GM19468 (cell line): ENCODE measurements around the gene SYT1.
A peak's percentile ranks its signal among the peaks of the same experiment; 100 is the strongest.
"Not testable (repeated sequence)": the region's sequence is repeated elsewhere in the genome, so short reads cannot be mapped to it uniquely, and the experiment has no call there.

Source experiments
- ATAC-seq: cut with Tn5 transposase; IDR thresholded peaks from one replicate; pipeline ENCODE4 v1.9.1; 2021; ENCODE audit warnings: mild to moderate bottlenecking, moderate library complexity, moderate number of reproducible peaks; ENCODE audit not compliant: unreplicated experiment; ENCODE audit errors: extremely low read depth

Gene SYT1

DNA sequence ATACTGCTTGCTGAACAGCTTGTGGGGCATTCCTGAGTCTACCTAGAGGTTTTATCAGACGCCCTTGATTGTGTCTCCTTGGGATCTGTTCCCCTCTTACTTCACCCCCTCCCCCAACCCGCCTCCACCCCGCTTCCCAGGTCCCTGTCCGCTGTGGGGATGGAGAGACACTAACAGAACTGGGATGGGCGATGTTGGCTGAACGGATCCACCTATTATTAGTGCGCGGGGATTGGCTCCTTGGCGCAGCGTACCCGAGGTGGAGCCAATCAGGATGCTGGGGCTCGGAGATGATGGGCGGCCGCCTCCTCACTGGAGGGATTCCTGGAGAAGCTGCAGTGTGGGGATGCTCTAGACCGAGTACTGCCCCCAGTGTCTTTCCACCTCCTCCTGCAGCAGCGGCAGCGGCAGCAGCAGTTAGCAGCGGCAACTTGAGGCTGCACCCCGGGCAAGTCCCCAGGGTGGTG lies at the start of gene SYT1:
Gene SYT1 (plus strand): TSS at position 372 of the 467 bp plus-strand sequence.
- ATAC-seq, result no peak

- no peak for ATAC-seq
Observed at GRCh38 chr12:78818487-78818886, 46.1 kb upstream of the SYT1 start.

DNA sequence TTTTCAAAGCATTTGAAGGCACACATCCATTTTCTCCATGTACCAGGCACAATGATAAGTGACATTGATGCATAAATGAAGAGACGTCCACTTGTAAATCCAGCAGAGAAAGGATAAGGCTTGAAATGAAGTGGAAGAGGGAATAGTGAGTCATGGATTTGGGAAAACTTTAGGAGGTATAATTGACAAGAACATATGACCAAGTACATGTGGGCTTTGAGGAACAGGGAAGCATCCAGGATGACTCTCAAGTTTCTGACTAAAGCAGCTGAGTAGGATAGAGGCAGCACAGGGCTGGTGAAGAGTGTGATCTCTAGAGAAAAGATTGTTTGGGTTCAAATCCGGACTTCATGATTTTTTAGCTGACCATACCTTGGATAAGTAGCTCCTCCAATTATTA lies 43.6 kb upstream of the SYT1 start:
- no peak for ATAC-seq

- ATAC-seq, result no peak
Observed at GRCh38 chr12:78824918-78825317, 39.7 kb upstream of the SYT1 start.

- ATAC-seq, result no peak
Observed at GRCh38 chr12:78829690-78830089, 34.9 kb upstream of the SYT1 start.

DNA sequence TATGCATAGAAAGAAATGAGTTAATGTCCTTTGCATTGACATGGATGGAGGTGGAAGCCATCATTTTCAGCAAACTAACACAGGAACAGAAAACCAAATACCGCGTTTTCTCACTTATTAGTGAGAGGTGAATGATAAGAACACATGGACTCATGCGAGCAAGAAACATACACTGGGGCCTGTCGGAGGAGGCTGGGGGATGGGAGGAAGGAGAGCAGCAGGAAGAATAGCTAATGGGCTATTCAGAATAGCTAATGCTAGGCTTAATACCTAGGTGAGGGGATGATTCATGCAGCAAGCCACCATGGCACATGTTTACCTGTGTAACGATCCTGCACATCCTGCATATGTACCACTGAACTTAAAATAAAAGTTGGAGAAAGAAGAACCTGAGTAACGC lies 29.1 kb upstream of the SYT1 start:
- ATAC-seq, result no peak

DNA sequence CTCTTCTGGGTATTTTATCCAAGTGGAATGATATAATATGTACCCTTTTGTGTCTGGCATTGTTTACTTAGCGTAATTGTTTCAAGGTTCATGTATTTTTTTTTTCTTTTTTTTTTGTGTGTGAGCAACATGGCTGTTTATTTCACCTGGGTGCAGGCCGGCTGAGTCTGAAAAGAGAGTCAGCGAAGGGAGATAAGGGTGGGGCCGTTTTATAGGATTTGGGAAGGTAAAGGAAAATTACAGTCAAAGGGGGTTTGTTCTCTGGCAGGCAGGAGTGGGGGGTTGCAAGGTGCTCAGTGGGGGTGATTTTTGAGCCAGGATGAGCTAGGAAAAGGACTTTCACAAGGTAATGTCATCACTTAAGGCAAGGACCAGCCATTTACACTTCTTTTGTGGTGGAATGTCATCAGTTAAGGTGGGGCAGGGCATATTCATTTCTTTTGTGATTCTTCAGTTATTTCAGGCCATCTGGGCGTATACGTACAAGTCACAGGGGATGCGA lies 24.0 kb upstream of the SYT1 start:
- not testable (repeated sequence) for ATAC-seq

DNA sequence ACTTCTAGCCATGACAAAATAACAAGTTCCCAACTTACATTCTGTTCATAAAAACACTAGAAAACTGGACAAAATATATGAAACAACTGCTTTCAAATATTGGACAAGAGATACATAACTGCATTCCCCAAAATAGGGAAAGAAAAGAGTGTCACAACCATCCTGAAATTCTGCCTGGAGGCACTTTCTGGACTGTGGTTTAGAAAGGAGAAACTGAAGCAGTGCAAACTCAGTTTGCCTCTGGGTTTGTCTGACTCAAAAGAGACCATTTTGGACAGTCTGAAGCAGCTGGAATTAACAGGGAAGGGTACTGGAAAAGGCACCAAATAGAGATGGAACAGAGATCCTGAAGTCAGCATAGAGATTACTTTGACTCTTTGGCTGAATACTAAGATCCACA lies 11.3 kb upstream of the SYT1 start:
- no peak for ATAC-seq

GRCh38 chr12:78863482-78864402 lies 832 bp upstream of the SYT1 start:
- ATAC-seq, result peak; percentile 36

DNA sequence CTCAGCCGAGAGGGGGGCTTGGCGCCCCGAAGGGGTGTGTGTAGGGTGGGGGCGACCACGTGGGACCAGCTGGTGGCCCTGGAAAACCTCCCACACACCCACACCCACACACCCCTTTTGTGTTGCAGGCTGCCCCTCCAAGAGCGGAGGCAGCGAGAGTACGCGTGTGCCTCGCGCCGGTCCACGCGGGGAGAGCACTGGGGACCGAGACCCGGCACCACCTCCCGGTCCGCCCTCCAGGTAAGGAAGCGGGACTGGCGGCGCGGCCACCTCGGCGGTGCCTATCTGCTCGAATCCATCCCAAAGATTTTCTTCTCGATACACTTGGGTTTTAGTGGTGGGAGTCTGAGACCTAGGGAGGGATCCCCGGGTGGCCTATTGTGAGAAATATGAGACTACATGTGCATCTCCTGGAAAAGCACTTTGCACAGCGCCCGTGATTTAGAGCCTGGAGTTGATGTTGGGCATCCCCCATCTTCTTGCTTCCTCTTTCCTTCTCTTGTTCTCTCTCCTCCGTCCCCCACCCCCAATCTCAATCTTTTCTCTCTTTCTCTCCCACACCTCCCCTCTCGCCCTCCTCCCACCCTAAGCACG lies 393 bp downstream of the SYT1 start:
- no peak for ATAC-seq

DNA sequence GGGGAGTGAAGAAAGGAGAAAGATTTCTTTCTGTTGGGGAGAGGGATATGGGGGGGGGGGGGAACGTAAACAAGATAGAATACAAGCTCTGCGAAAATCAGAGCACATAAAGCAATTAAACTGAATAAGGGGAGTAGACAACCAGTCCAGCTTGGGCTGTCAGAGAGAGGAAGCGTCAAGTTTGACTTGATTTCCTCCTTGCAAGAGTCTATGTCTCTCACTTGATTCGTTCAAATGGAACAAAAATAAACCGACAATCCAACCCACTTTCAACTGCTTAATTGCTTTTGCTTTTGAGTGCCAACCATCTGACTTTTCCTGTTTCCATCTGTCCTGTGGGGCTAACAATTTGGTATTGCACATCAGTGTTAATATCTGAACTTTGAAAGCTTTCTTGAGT lies 942 bp downstream of the SYT1 start:
- ATAC-seq, result no peak

DNA sequence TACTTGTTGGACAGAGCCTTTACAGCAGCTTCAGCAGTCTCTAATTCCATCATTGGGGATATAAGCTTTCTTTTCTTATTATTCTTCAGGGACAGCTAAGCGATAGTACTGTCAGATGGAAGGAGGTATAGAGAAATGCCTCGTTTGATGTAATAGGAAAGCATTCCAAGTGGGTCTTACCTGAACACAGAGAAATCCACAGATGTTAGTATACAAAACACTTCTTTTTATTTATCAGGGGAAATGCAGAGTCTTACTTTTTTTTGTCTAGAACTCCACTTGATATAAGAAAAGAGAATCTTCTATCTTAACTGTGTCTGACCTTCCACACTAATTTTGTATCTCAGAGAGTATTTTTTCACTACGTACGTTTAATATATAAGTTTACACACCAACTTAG lies 1.9 kb downstream of the SYT1 start:
- no peak for ATAC-seq

GRCh38 chr12:78870539-78870938 lies 6.0 kb downstream of the SYT1 start:
- ATAC-seq, result no peak

GRCh38 chr12:78871566-78871965 lies 7.0 kb downstream of the SYT1 start:
- no peak for ATAC-seq

GRCh38 chr12:78878459-78878858 lies 13.9 kb downstream of the SYT1 start:
- no peak for ATAC-seq

DNA sequence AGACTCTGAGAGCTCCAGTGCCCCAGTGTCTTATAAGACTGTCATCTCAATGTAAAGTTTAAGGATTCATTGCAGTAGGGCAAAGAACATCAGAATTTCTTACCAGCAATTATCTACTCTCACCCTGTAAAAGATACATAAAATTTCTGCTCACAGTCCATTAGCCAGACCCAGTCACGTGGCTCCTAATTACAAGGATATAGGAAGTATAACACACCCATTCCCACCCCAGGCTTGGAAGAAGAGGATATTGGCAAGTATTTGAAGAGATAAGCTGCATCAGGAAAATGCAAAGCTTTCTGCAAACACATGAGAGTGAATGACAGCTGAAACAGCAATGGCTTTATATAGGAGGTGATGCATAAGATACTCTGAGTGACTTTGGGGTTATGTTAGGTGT lies 14.3 kb downstream of the SYT1 start:
- ATAC-seq, result no peak

- ATAC-seq, result no peak
Observed at GRCh38 chr12:78880078-78880477, 15.5 kb downstream of the SYT1 start.

- no peak for ATAC-seq
Observed at GRCh38 chr12:78881685-78882084, 17.1 kb downstream of the SYT1 start.

DNA sequence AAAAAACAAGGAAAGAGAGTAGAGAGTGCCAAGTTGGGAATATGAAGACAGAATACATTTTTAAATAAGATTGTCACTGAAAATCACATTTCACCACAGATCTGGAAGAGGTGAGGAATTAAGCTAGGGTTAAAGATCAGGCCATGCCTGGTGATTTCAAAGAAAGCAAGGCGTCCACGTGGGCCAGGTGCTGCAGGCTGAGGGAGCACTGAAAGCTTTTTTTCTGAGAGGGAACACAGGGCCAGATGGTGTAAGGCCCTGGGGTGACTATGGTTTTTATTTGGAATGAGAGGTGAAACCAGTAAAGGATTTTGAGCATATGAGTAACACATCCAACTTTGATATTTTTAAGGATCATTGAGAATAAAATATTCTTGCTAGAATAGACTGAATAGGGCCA lies 20.9 kb downstream of the SYT1 start:
- no peak for ATAC-seq

GRCh38 chr12:78886719-78887407 lies 22.3 kb downstream of the SYT1 start:
- no peak for ATAC-seq

- no peak for ATAC-seq
Observed at GRCh38 chr12:78887444-78887843, 22.9 kb downstream of the SYT1 start.
